A549 (cell line): ENCODE results near the gene MERTK. TPM values are rescaled to one million over a fixed set of nuclear protein-coding genes. Genes with fewer than 3 reads are reported as not detected.

Experiments
- BHLHE40 ChIP-seq: IDR thresholded peaks from 2 replicates; pipeline ENCODE4 v1.6.1; 2012; ENCODE audit warnings: low read depth, low read length, inconsistent platforms
- CBX2 ChIP-seq: fragments of 200-600 bp; sonication (generic); IDR thresholded peaks from 2 replicates; pipeline ENCODE4 v1.6.1; 2016; ENCODE audit warnings: low read depth, mild to moderate bottlenecking, borderline replicate concordance
- CEBPB ChIP-seq, 2 experiments: fragments of >200 bp in 1 of 2; sonication (Bioruptor Twin) in 1 of 2; formaldehyde crosslinking in 1 of 2; IDR thresholded peaks; 2 replicates each; pipeline ENCODE4 v1.6.1; 2012 to 2016
- CTCF ChIP-seq: fragments of >200 bp; sonication (Bioruptor Twin); formaldehyde crosslinking; IDR thresholded peaks from 3 replicates; pipeline ENCODE4 v1.5.1; 2016
- EHF ChIP-seq: fragments of 250-450 bp; sonication (Bioruptor Pico); IDR thresholded peaks from 2 replicates; pipeline ENCODE4 v1.5.0; 2020; ENCODE audit warnings: mild to moderate bottlenecking
- ESRRA ChIP-seq: fragments of 150-350 bp; IDR thresholded peaks from 2 replicates; pipeline ENCODE4 v1.6.1; 2014; ENCODE audit warnings: mild to moderate bottlenecking, low read length, borderline replicate concordance
- FOSL2 ChIP-seq, 2 experiments: fragments of 450-650 bp in 1 of 2; fragments of >200 bp in 1 of 2; sonication (Bioruptor Twin) in 1 of 2; formaldehyde crosslinking; IDR thresholded peaks; 2 replicates each; pipeline versions ENCODE4 v1.5.0 to v1.6.1; 2016 to 2020; ENCODE audit warnings: mild to moderate bottlenecking in 1 of 2, moderate library complexity in 1 of 2
- HOXA7 ChIP-seq: fragments of 250-450 bp; sonication (Bioruptor Pico); IDR thresholded peaks from 2 replicates; pipeline ENCODE4 v1.5.0; 2020; ENCODE audit warnings: mild to moderate bottlenecking, moderate library complexity
- HOXB13 ChIP-seq: fragments of 250-450 bp; sonication (Bioruptor Pico); IDR thresholded peaks from 2 replicates; pipeline ENCODE4 v1.5.0; 2020; ENCODE audit warnings: low read depth, mild to moderate bottlenecking, moderate library complexity
- HOXB5 ChIP-seq: fragments of 250-450 bp; sonication (Bioruptor Pico); IDR thresholded peaks from 2 replicates; pipeline ENCODE4 v1.5.0; 2020; ENCODE audit warnings: mild to moderate bottlenecking, moderate library complexity
- JUN ChIP-seq, 2 experiments: fragments of >200 bp; sonication (Bioruptor Twin); formaldehyde crosslinking; IDR thresholded peaks; 2 replicates in 1 of 2; 3 replicates in 1 of 2; pipeline ENCODE4 v1.6.1; 2016 to 2017
- MAFK ChIP-seq: fragments of 450-650 bp; IDR thresholded peaks from 2 replicates; pipeline ENCODE4 v1.6.1; 2014; ENCODE audit not compliant: partially characterized antibody
- MAZ ChIP-seq: fragments of 150-350 bp; IDR thresholded peaks from 2 replicates; pipeline ENCODE4 v1.6.1; 2014; ENCODE audit warnings: antibody characterized with exemption, low read depth, low read length, borderline replicate concordance
- NR3C1 ChIP-seq: fragments of >200 bp; sonication (Bioruptor Twin); formaldehyde crosslinking; IDR thresholded peaks from 3 replicates; pipeline ENCODE4 v1.6.1; 2017
- POLR2A ChIP-seq: IDR thresholded peaks from 2 replicates; pipeline ENCODE4 v1.6.1; 2012; ENCODE audit warnings: mild to moderate bottlenecking, low read length
- RAD21 ChIP-seq, 2 experiments: fragments of >200 bp in 1 of 2; sonication (Bioruptor Twin) in 1 of 2; formaldehyde crosslinking in 1 of 2; IDR thresholded peaks in 1 of 2; conservative IDR thresholded peaks in 1 of 2; 2 replicates in 1 of 2; 3 replicates in 1 of 2; pipeline ENCODE4 v1.6.1; 2012 to 2018; ENCODE audit warnings: inconsistent platforms in 1 of 2
- RFX5 ChIP-seq: fragments of 450-650 bp; IDR thresholded peaks from 2 replicates; pipeline ENCODE4 v1.7.1; 2014; ENCODE audit warnings: antibody characterized with exemption, mild to moderate bottlenecking, moderate library complexity
- SMC3 ChIP-seq: fragments of >200 bp; sonication (Bioruptor Twin); formaldehyde crosslinking; IDR thresholded peaks from 3 replicates; pipeline ENCODE4 v1.6.1; 2018; ENCODE audit warnings: inconsistent platforms
- TFCP2L1 ChIP-seq: fragments of 250-450 bp; sonication (Bioruptor Pico); IDR thresholded peaks from 2 replicates; pipeline ENCODE4 v1.5.0; 2021; ENCODE audit warnings: mild to moderate bottlenecking
- TP53 ChIP-seq: fragments of 250-450 bp; sonication (Bioruptor Pico); IDR thresholded peaks from 2 replicates; pipeline ENCODE4 v1.5.0; 2021; ENCODE audit warnings: mild to moderate bottlenecking, moderate library complexity
- ZC3H11A ChIP-seq: fragments of 450-650 bp; IDR thresholded peaks from 2 replicates; pipeline ENCODE4 v1.6.1; 2014; ENCODE audit warnings: antibody characterized with exemption, mild to moderate bottlenecking
- ZFP36 ChIP-seq: fragments of 450-650 bp; IDR thresholded peaks from 2 replicates; pipeline ENCODE4 v1.6.1; 2014; ENCODE audit warnings: borderline replicate concordance; ENCODE audit not compliant: partially characterized antibody
- ZNF302 ChIP-seq: fragments of 250-450 bp; sonication (Bioruptor Pico); IDR thresholded peaks from 2 replicates; pipeline ENCODE4 v1.9.0; 2021; ENCODE audit warnings: inconsistent platforms, mild to moderate bottlenecking, moderate library complexity
- ZSCAN20 ChIP-seq: fragments of 250-450 bp; sonication (Bioruptor Pico); IDR thresholded peaks from 2 replicates; pipeline ENCODE4 v1.8.0; 2022; ENCODE audit warnings: mild to moderate bottlenecking, moderate library complexity
- polyA plus RNA-seq, 4 experiments: library from polyadenylated mRNA; depleted of rRNA in 3 of 4; stranded (reverse); fragments of >200 nt; fragmentation: RNase III in 1 of 4; extraction: RNeasy Plus Mini Kit Qiagen cat#74134 plus additional on column Dnase treatment in 1 of 4; gene quantifications; 2 replicates in 3 of 4; 3 replicates in 1 of 4; pipeline ENCODE4 v1.2.3, GENCODE V29; 2011 to 2017
- TF ChIP-seq, protein P1 (sequence below): fragments of >200 bp; sonication (Bioruptor Twin); formaldehyde crosslinking; IDR thresholded peaks from 2 replicates; pipeline ENCODE4 v1.6.1; 2016
- TF ChIP-seq, protein P2 (sequence below): fragments of 150-350 bp; IDR thresholded peaks from 2 replicates; pipeline ENCODE4 v1.6.1; 2014; ENCODE audit warnings: low read depth, mild to moderate bottlenecking, low read length
- TF ChIP-seq, protein P3 (sequence below): fragments of >200 bp; sonication (Bioruptor Twin); formaldehyde crosslinking; IDR thresholded peaks from 3 replicates; pipeline ENCODE4 v1.6.1; 2016
- TF ChIP-seq, protein P4 (sequence below): fragments of 200-600 bp; sonication (generic); IDR thresholded peaks from 2 replicates; pipeline ENCODE4 v1.6.1; 2016; ENCODE audit warnings: antibody characterized with exemption, mild to moderate bottlenecking, moderate library complexity

The MERTK gene
- polyA plus RNA-seq, 2 of the 4 experiments (the other 2 are of a cell fraction), result 1.4 to 4.0 TPM

- TF ChIP-seq CBX2, result no peak
- no peak for TF ChIP-seq EHF
- TF ChIP-seq TFCP2L1 (CRISPR knock-in tag), result no peak
- no peak for TF ChIP-seq ESRRA
- no peak for TF ChIP-seq HOXA7
- no peak for TF ChIP-seq ZFP36
- TF ChIP-seq SMC3, result no peak
- TF ChIP-seq CTCF, result no peak
- no peak for TF ChIP-seq NR3C1
- TF ChIP-seq, protein P1, sequence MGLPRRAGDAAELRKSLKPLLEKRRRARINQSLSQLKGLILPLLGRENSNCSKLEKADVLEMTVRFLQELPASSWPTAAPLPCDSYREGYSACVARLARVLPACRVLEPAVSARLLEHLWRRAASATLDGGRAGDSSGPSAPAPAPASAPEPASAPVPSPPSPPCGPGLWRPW, result no peak
- no peak for TF ChIP-seq HOXB13
- peak; percentile 92 for TF ChIP-seq POLR2A
- TF ChIP-seq, protein P2, sequence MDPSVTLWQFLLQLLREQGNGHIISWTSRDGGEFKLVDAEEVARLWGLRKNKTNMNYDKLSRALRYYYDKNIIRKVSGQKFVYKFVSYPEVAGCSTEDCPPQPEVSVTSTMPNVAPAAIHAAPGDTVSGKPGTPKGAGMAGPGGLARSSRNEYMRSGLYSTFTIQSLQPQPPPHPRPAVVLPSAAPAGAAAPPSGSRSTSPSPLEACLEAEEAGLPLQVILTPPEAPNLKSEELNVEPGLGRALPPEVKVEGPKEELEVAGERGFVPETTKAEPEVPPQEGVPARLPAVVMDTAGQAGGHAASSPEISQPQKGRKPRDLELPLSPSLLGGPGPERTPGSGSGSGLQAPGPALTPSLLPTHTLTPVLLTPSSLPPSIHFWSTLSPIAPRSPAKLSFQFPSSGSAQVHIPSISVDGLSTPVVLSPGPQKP, result no peak
- TF ChIP-seq, protein P3, sequence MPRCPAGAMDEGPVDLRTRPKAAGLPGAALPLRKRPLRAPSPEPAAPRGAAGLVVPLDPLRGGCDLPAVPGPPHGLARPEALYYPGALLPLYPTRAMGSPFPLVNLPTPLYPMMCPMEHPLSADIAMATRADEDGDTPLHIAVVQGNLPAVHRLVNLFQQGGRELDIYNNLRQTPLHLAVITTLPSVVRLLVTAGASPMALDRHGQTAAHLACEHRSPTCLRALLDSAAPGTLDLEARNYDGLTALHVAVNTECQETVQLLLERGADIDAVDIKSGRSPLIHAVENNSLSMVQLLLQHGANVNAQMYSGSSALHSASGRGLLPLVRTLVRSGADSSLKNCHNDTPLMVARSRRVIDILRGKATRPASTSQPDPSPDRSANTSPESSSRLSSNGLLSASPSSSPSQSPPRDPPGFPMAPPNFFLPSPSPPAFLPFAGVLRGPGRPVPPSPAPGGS, result peak; percentile 87; the same call in 2 of the 3 replicates
- TF ChIP-seq FOSL2 (IDR thresholded peaks at IDR 0.05), result no peak
- no peak for TF ChIP-seq FOSL2 (CRISPR knock-in tag; IDR thresholded peaks at IDR 0.05)
- no peak for TF ChIP-seq MAFK
- TF ChIP-seq RFX5, result no peak
- TF ChIP-seq ZSCAN20, result no peak
- no peak for TF ChIP-seq ZNF302
- TF ChIP-seq MAZ, result no peak
- no peak for TF ChIP-seq HOXB5 (CRISPR knock-in tag)
- no peak for TF ChIP-seq ZC3H11A
- TF ChIP-seq TP53 (CRISPR knock-in tag), result no peak
- no peak for TF ChIP-seq RAD21 (conservative IDR thresholded peaks at IDR 0.05 in 1 of 2, IDR thresholded peaks at IDR 0.05 in 1 of 2)
- TF ChIP-seq JUN (IDR thresholded peaks at IDR 0.05), result peak; percentile 74 to 90
- TF ChIP-seq BHLHE40, result no peak
- TF ChIP-seq, protein P4, sequence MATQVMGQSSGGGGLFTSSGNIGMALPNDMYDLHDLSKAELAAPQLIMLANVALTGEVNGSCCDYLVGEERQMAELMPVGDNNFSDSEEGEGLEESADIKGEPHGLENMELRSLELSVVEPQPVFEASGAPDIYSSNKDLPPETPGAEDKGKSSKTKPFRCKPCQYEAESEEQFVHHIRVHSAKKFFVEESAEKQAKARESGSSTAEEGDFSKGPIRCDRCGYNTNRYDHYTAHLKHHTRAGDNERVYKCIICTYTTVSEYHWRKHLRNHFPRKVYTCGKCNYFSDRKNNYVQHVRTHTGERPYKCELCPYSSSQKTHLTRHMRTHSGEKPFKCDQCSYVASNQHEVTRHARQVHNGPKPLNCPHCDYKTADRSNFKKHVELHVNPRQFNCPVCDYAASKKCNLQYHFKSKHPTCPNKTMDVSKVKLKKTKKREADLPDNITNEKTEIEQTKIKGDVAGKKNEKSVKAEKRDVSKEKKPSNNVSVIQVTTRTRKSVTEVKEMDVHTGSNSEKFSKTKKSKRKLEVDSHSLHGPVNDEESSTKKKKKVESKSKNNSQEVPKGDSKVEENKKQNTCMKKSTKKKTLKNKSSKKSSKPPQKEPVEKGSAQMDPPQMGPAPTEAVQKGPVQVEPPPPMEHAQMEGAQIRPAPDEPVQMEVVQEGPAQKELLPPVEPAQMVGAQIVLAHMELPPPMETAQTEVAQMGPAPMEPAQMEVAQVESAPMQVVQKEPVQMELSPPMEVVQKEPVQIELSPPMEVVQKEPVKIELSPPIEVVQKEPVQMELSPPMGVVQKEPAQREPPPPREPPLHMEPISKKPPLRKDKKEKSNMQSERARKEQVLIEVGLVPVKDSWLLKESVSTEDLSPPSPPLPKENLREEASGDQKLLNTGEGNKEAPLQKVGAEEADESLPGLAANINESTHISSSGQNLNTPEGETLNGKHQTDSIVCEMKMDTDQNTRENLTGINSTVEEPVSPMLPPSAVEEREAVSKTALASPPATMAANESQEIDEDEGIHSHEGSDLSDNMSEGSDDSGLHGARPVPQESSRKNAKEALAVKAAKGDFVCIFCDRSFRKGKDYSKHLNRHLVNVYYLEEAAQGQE, result peak; percentile 31; the same call in 1 of the 2 replicates
- no peak for TF ChIP-seq CEBPB (IDR thresholded peaks at IDR 0.05)
Measured at GRCh38 chr2:111883661-111884591, 14.5 kb upstream of the MERTK start, which contains the start of gene ANAPC1 (continued).
